Measurements from ENCODE around the gene DCP2. TPM values are rescaled to one million over a fixed set of nuclear protein-coding genes. Genes with fewer than 3 reads are reported as not detected.

Gene DCP2
- total RNA-seq, 2 experiments from 2014 or later: 129 TPM

- H3K9me3 Mint-ChIP-seq: no peaks in the 10 kb centered on the region
- intact Hi-C loops (cut with micrococcal nuclease): loop anchor here (5.0 kb wide), 1 partner anchor 448 kb away; the partner anchor contains the start of gene YTHDC2
- peaks cover 29% of the 10 kb centered on the region for H3K4me1 Mint-ChIP-seq (ENCODE audit: low read depth)
- H3K4me3 Mint-ChIP-seq: no peak overlapping the region
- CTCF ChIA-PET: interaction anchor here (1.1 to 1.4 kb wide), 3 partner anchors 10 to 42 kb away, joined by 3 read pairs; no protein-coding TSS in a partner anchor
- H3K27ac Mint-ChIP-seq: no peak overlapping the region
- H3K36me3 Mint-ChIP-seq (ENCODE audit: low read depth): no peaks in the 10 kb centered on the region
- DNase-seq: no peak
- H3K27me3 Mint-ChIP-seq (ENCODE audit: low read depth): no peaks in the 10 kb centered on the region
These were observed 87.3 kb downstream of the DCP2 start for GRCh38 chr5:113063927-113064326.

GRCh38 chr5:113064806-113065205, 88.2 kb downstream of the DCP2 start:
- H3K4me1 Mint-ChIP-seq (ENCODE audit: low read depth): peaks cover 24% of the 10 kb centered on the region
- H3K4me3 Mint-ChIP-seq: no peak overlapping the region
- CTCF ChIA-PET: interaction anchor here (1.1 to 1.4 kb wide), 2 partner anchors 9 to 11 kb away, joined by 3 read pairs; no protein-coding TSS in a partner anchor
- DNase-seq: no peak
- intact Hi-C loops (cut with micrococcal nuclease): loop anchor here (5.0 kb wide), 1 partner anchor 447 kb away; the partner anchor contains the start of gene YTHDC2
- no peaks in the 10 kb centered on the region for H3K36me3 Mint-ChIP-seq (ENCODE audit: low read depth)
- H3K9me3 Mint-ChIP-seq: no peaks in the 10 kb centered on the region
- no peaks in the 10 kb centered on the region for H3K27me3 Mint-ChIP-seq (ENCODE audit: low read depth)
- no peak overlapping the region for H3K27ac Mint-ChIP-seq

GRCh38 chr5:113065626-113066025, 89.0 kb downstream of the DCP2 start:
- Mint-ChIP-seq H3K27ac (no peak overlapping the region), H3K4me3 (no peak overlapping the region), H3K9me3 (no peaks in the 10 kb centered on the region), H3K4me1 (ENCODE audit: low read depth) (peaks cover 24% of the 10 kb centered on the region), H3K36me3 (ENCODE audit: low read depth) (no peaks in the 10 kb centered on the region), H3K27me3 (ENCODE audit: low read depth) (no peaks in the 10 kb centered on the region)
- no peak for DNase-seq
- intact Hi-C loops (cut with micrococcal nuclease): no loop called here
- CTCF ChIA-PET: no interaction called here

GRCh38 chr5:113067635-113068344, 91.2 kb downstream of the DCP2 start:
- Mint-ChIP-seq H3K36me3 (ENCODE audit: low read depth) (no peaks in the 10 kb centered on the region), H3K9me3 (no peaks in the 10 kb centered on the region), H3K27ac (no peak overlapping the region), H3K4me1 (ENCODE audit: low read depth) (peaks cover 9% of the 10 kb centered on the region), H3K27me3 (ENCODE audit: low read depth) (no peaks in the 10 kb centered on the region), H3K4me3 (no peak overlapping the region)
- CTCF ChIA-PET: interaction anchor here (0.6 kb wide), 2 partner anchors 23 to 444 kb away, joined by 3 read pairs; no protein-coding TSS in a partner anchor
- intact Hi-C loops (cut with micrococcal nuclease): no loop called here
- no peak for DNase-seq

- Mint-ChIP-seq H3K4me3 (no peak overlapping the region), H3K9me3 (no peaks in the 10 kb centered on the region), H3K27ac (no peak overlapping the region), H3K36me3 (ENCODE audit: low read depth) (no peaks in the 10 kb centered on the region), H3K27me3 (ENCODE audit: low read depth) (no peaks in the 10 kb centered on the region), H3K4me1 (ENCODE audit: low read depth) (peaks cover 8% of the 10 kb centered on the region)
- CTCF ChIA-PET: no interaction called here
- no peak for DNase-seq
- intact Hi-C loops (cut with micrococcal nuclease): no loop called here
These were observed 92.0 kb downstream of the DCP2 start for GRCh38 chr5:113068559-113068958.

Other genes with a start within 250 kb of the DCP2 start
- 10 to 100 TPM; 15.6 to 17.2 TPM for gene APC, start 238.9 kb upstream of the DCP2 start, total RNA-seq
- gene SRP19, start 115.5 kb upstream of the DCP2 start, total RNA-seq: 10 to 100 TPM; 43.7 to 49.6 TPM
- gene REEP5, start 54.6 kb upstream of the DCP2 start, total RNA-seq: 10 to 100 TPM; 18.3 to 18.8 TPM

All from activated naive CD4-positive, alpha-beta T cell treated with anti-CD3 and anti-CD28 coated beads for 36 hours (primary cell).